Measurements from ENCODE around the gene EXD3. TPM values are rescaled to one million over a fixed set of nuclear protein-coding genes. Genes with fewer than 3 reads are reported as not detected.

The EXD3 gene
- total and polyA plus RNA-seq, 2 of the 13 experiments (the other 11 are each of a cell fraction or from before 2014, with no cell fraction given) = 2.7 to 4.8 TPM

- in situ Hi-C loops (cut with HindIII; ENCODE audit: extremely low pct_ligation_motif_present, low pct_unique_long_range_greater_than_20kb) (no loop called here), intact Hi-C loops (cut with micrococcal nuclease; ENCODE audit: unreplicated experiment) (no loop called here)
- H3K79me2 ChIP-seq (ENCODE audit: insufficient read depth, low read length) = no peaks in the 10 kb centered on the region
- POLR2A ChIA-PET = no interaction called here
- H3K4me3 ChIP-seq (replicated peaks in 1 of 3; ENCODE audit: insufficient read depth in 1 of 3, low read depth in 2 of 3, low read length in 3 of 3) = no peak overlapping the region
- CTCF ChIA-PET (ENCODE audit: low intra/inter-chr PET ratio, low total read pairs) = no interaction called here
- no peak overlapping the region for H3K4me2 ChIP-seq (ENCODE audit: low read depth, low read length)
- FAIRE-seq = no peak
- WGBS (ENCODE audit: low lambda C conversion rate) = 88% methylated on average over 12 of the region's 27 CpGs
- no peaks in the 10 kb centered on the region for H4K20me1 ChIP-seq (ENCODE audit: insufficient read depth, low read length)
- no peak overlapping the region for H3K9ac ChIP-seq (ENCODE audit: insufficient read depth, low read depth, low read length)
- no peak for ATAC-seq
- H3K27ac ChIP-seq (ENCODE audit: extremely low read length, insufficient read depth, low read length) = no peak overlapping the region
- peaks cover 12% of the 10 kb centered on the region for H3K4me1 ChIP-seq (ENCODE audit: insufficient read depth, low read length)
- no peak for DNase-seq (ENCODE audit: low spot score)
- peak; percentile 82 for TF ChIP-seq AGO2 (optimal IDR thresholded peaks at IDR 0.05; ENCODE audit: low read depth, low read length)
- 0 out of 2 replicates have a peak, but pooled peaks have one; percentile 67 for TF ChIP-seq HNRNPL (IDR thresholded peaks at IDR 0.05; ENCODE audit: low read depth, low read length)
- no peak for TF ChIP-seq NR2C2 (CRISPR knock-in tag; IDR thresholded peaks at IDR 0.05; ENCODE audit: borderline replicate concordance)
- TF ChIP-seq AKAP8 (CRISPR knock-in tag; IDR thresholded peaks at IDR 0.05) = 0 out of 2 replicates have a peak, but pooled peaks have one; percentile 56
- no peaks in the 10 kb centered on the region for H3K36me3 ChIP-seq (replicated peaks in 1 of 2; ENCODE audit: control insufficient read depth in 1 of 2, insufficient read depth in 2 of 2, low read length in 2 of 2)
- no peak overlapping the region for H2AFZ ChIP-seq (ENCODE audit: low read length)
- H3K27me3 ChIP-seq (ENCODE audit: control insufficient read depth in 1 of 2, insufficient read depth in 2 of 2, low read length in 2 of 2) = no peaks in the 10 kb centered on the region
- no TSS peak for BruUV-seq (replicated peaks)
- H3K9me3 ChIP-seq (ENCODE audit: low read length) = no peaks in the 10 kb centered on the region
Measured at GRCh38 chr9:137427454-137428310, 4.7 kb upstream of the EXD3 start.

DNA sequence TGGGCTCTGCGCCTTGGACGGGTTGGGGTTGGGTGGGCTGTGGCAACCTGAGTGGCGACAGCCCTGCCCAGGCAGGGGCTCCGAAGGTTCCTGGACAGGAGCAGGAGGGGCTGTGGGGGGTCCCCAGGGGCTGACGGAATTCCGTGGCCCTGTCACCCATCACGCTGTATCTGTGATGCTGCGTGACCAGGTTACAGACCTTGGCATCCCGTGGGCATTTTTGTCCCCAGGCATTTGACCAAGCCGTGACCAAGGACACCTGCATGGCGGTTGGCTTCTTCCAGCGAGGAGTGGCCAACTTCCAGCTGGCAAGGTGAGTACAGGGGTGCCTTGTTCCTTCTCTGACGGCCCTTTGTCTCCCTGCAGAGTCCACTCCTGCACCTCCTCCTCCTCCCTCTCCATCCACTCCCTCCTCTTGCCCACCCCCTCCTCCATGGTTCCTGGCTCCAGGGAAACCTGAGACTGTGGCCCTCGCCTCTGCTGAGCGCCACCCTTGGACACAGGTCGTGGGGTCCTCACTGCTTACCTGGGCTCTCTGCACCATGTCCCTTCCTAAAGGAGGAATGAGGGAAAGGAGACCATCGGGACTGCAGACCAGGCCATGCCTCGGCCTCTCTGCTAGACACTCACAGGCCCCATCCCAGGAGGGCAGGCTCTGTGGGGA, 3.2 kb upstream of the EXD3 start:
- H3K4me2 ChIP-seq (ENCODE audit: low read depth, low read length) = no peak overlapping the region
- no peaks in the 10 kb centered on the region for H3K36me3 ChIP-seq (replicated peaks in 1 of 2; ENCODE audit: control insufficient read depth in 1 of 2, insufficient read depth in 2 of 2, low read length in 2 of 2)
- no peak overlapping the region for H3K9ac ChIP-seq (ENCODE audit: insufficient read depth, low read depth, low read length)
- DNase-seq (ENCODE audit: low spot score) = no peak
- H3K27ac ChIP-seq (ENCODE audit: extremely low read length, insufficient read depth, low read length) = no peak overlapping the region
- H3K4me1 ChIP-seq (ENCODE audit: insufficient read depth, low read length) = peaks cover 21% of the 10 kb centered on the region
- peaks cover 14% of the 10 kb centered on the region for H3K79me2 ChIP-seq (ENCODE audit: insufficient read depth, low read length)
- no TSS peak for BruUV-seq (replicated peaks)
- 89% methylated on average over 8 of the region's 18 CpGs for WGBS (ENCODE audit: low lambda C conversion rate)
- CTCF ChIA-PET (ENCODE audit: low intra/inter-chr PET ratio, low total read pairs) = no interaction called here
- no peak overlapping the region for H3K4me3 ChIP-seq (replicated peaks in 1 of 3; ENCODE audit: insufficient read depth in 1 of 3, low read depth in 2 of 3, low read length in 3 of 3)
- no peak overlapping the region for H2AFZ ChIP-seq (ENCODE audit: low read length)
- H4K20me1 ChIP-seq (ENCODE audit: insufficient read depth, low read length) = no peaks in the 10 kb centered on the region
- no peaks in the 10 kb centered on the region; a peak in 1 of 5 replicates for H3K27me3 ChIP-seq (ENCODE audit: control insufficient read depth in 1 of 2, insufficient read depth in 2 of 2, low read length in 2 of 2)
- H3K9me3 ChIP-seq (ENCODE audit: low read length) = no peaks in the 10 kb centered on the region
- in situ Hi-C loops (cut with HindIII; ENCODE audit: extremely low pct_ligation_motif_present, low pct_unique_long_range_greater_than_20kb) = no loop called here
- ATAC-seq = no peak
- POLR2A ChIA-PET = interaction anchor here (0.8 kb wide), 1 partner anchor 15 kb away, joined by 3 read pairs; the partner anchor contains the start of gene ENTPD8
- intact Hi-C loops (cut with micrococcal nuclease; ENCODE audit: unreplicated experiment) = no loop called here
- no peak for FAIRE-seq
- TF ChIP-seq ZNF263 (CRISPR knock-in tag; IDR thresholded peaks at IDR 0.05) (peak; percentile 45; the same call in 1 of the 2 replicates), ZNF562 (CRISPR knock-in tag; IDR thresholded peaks at IDR 0.05; ENCODE audit: borderline replicate concordance) (no peak)
